Skeletal muscle satellite cell (primary cell): ENCODE results near the gene CFAP92.

Experiments used
- H3K27me3 ChIP-seq: 2 replicates; pipeline ENCODE4 v1.7.0; 2013; ENCODE audit warnings: low read length; ENCODE audit not compliant: control insufficient read depth, insufficient read depth
- H3K36me3 ChIP-seq: 2 replicates; pipeline ENCODE4 v1.7.0; 2013; ENCODE audit warnings: mild to moderate bottlenecking, control low read depth, low read length; ENCODE audit not compliant: insufficient read depth
- H3K4me1 ChIP-seq: 2 replicates; pipeline ENCODE4 v1.7.0; 2013; ENCODE audit warnings: low read length; ENCODE audit not compliant: control insufficient read depth, insufficient read depth
- H3K4me2 ChIP-seq: 2 replicates; pipeline ENCODE4 v1.7.0; 2013; ENCODE audit warnings: mild to moderate bottlenecking, low read length
- H3K4me3 ChIP-seq: 2 replicates; pipeline ENCODE4 v1.7.0; 2013; ENCODE audit warnings: low read length
- H3K9ac ChIP-seq: 2 replicates; pipeline ENCODE4 v1.7.0; 2013; ENCODE audit warnings: mild to moderate bottlenecking, low read depth, low read length, moderate library complexity
- H3K9me3 ChIP-seq: replicated peaks from 2 replicates; pipeline ENCODE4 v1.7.0; 2013; ENCODE audit warnings: mild to moderate bottlenecking, control low read depth, low read length

The CFAP92 gene

DNA sequence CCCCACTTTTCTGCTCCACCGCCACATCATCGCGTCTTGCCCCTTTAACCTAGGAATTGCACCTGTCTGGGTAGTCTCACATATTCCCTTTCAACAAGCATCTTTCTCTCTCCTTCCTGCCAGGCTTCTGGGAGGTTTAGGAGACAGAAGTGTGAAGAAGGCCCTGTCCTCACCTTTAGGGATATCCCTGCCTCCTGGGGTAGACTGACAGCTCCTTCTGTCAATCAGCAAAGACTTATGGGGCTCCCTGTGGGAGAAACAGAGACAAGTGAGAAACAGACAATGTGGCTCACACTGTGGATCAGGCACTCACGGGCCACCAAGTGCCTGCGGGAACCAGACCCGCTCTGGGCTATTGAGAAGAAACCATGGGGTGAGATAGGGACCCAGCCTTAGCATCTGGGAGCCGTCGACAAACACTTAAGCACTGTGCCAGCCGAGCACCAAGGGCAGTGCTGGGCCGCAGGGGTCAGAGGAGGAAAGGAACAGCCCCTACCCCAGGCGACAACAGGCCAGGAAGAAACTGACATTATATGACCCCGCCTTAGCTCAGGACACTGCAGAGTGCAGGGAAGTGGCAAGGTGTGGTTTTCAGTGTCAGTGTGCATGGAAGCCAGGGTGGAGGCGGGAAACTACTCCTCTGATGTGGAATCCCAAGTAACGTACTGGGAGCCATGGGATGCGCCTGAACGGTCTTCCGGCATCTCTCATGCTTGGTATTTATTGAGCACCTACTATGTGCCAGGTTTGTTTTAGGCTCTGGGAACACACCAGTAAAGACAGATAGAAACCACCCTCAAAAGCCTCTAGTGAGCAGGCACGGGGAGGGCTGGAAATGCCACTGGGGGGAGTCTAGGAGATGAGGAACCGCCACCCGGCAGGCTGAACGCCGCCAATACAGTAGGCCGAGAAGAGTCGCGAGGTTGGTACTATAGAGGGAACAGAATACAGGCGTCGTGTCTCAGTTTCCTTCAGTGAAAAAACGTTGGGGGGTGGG, 9.0 kb upstream of the CFAP92 start:
- no peak overlapping the region for H3K4me3 ChIP-seq
- H3K27me3 ChIP-seq: peaks cover 83% of the 10 kb centered on the region

GRCh38 chr3:129001806-129002572, 8.1 kb upstream of the CFAP92 start:
- H3K36me3 ChIP-seq: no peaks in the 10 kb centered on the region
- H3K9ac ChIP-seq: no peak overlapping the region
- peak overlapping the region; percentile 42 for H3K4me3 ChIP-seq
- H3K4me1 ChIP-seq: peaks cover 3% of the 10 kb centered on the region
- peak overlapping the region; percentile 74 for H3K4me2 ChIP-seq
- no peaks in the 10 kb centered on the region for H3K9me3 ChIP-seq
- peaks cover 83% of the 10 kb centered on the region for H3K27me3 ChIP-seq

More for the DNA sequence above, 9.0 kb upstream of the CFAP92 start:
- no peak overlapping the region for H3K4me2 ChIP-seq
- H3K4me1 ChIP-seq: peaks cover 3% of the 10 kb centered on the region
- H3K9ac ChIP-seq: no peak overlapping the region
- H3K9me3 ChIP-seq: no peaks in the 10 kb centered on the region
- no peaks in the 10 kb centered on the region for H3K36me3 ChIP-seq

DNA sequence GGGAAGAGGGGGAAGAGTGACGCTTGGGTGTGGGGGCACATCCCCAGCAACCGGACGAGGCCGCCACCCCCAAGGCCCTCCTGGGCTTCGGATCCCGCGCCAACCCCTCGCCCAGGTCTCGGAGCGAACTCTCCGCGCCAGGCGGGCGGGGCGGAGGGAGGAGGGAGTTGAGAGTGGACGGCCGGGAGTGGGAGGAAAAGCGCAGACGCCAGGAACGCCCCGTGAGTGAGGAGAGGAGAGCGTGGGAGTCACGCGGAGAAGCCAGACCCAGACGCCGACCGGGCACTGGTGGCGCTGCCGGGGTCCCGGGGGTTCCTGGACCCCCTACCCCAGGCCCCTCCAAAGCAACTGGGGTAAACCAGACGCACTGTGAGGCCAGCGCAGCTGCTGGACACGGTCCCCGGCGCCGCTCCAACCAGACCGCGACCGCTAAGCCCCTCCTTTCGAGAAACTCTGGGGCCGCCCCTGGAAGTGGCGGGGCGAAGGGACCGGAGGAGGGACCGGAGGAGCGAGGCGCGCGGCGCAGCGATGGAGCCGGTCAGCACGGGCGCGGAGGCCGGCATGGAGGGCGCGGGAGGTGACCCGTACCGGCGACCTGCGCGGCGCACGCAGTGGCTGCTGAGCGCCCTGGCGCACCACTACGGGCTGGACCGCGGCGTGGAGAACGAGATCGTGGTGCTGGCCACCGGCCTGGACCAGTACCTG, 7.4 kb upstream of the CFAP92 start, which contains the start of gene EFCC1:
EFCC1 (plus strand) TSS at position 204 of the 705 bp plus-strand sequence; CDS start at position 529, 325 bp downstream.
- H3K4me1 ChIP-seq: peaks cover 3% of the 10 kb centered on the region
- peaks cover 83% of the 10 kb centered on the region for H3K27me3 ChIP-seq
- H3K4me3 ChIP-seq: peak within 1 kb of the TSS; percentile 42
- H3K36me3 ChIP-seq: no peaks in the 10 kb centered on the region
- H3K4me2 ChIP-seq: peak within 1 kb of the TSS; percentile 74
- no peak within 1 kb of the TSS for H3K9ac ChIP-seq
- H3K9me3 ChIP-seq: no peaks in the 10 kb centered on the region

DNA sequence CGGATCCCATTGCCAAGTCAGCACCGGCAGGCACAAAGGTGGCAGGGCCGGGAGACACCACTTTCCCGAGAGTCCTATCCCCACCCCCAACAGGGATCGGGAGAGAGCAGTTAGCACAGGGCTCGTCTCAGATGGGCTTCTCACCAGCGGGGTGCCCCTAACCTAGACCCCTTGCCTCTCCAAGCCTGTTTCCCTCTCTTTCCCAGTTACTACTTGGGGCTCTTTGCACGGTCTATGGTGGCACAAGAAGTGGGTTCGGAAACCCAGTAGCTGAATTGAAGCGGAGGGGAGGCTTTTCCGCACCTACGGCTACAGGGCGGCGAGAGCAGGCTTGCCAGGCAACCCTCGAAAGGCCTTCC, 6.8 kb upstream of the CFAP92 start:
- peaks cover 3% of the 10 kb centered on the region for H3K4me1 ChIP-seq
- peak overlapping the region; percentile 74 for H3K4me2 ChIP-seq
- H3K36me3 ChIP-seq: no peaks in the 10 kb centered on the region
- peak overlapping the region; percentile 42 for H3K4me3 ChIP-seq
- no peak overlapping the region for H3K9ac ChIP-seq
- no peaks in the 10 kb centered on the region for H3K9me3 ChIP-seq
- peaks cover 87% of the 10 kb centered on the region for H3K27me3 ChIP-seq

DNA sequence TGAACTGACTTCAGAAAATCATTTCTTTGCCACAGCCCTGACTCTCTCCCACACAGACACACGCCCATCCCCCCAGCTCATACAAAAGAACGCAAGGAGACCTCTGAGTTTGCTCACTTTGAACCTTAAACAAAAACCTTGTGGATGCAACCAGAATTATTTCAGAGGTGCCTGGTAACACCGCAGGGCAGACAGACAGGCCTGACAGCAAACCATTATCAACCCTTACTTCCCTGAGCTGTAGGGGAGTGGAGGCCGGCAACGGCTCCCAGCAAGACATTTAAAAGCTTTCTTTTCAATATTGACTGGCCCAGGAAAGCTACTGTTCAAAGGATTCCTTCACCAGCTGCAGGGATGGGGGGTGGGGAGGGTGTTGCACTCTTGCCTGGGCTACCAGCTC, 5.2 kb upstream of the CFAP92 start:
- Histone ChIP-seq H3K9ac (no peak overlapping the region), H3K36me3 (no peaks in the 10 kb centered on the region), H3K27me3 (peaks cover 93% of the 10 kb centered on the region), H3K4me2 (no peak overlapping the region), H3K4me3 (no peak overlapping the region), H3K9me3 (no peaks in the 10 kb centered on the region), H3K4me1 (peaks cover 6% of the 10 kb centered on the region)

GRCh38 chr3:128998561-128998960, 4.7 kb upstream of the CFAP92 start:
- H3K36me3 ChIP-seq: no peaks in the 10 kb centered on the region
- H3K27me3 ChIP-seq: peaks cover 97% of the 10 kb centered on the region
- no peak overlapping the region for H3K4me3 ChIP-seq
- no peaks in the 10 kb centered on the region for H3K9me3 ChIP-seq
- peaks cover 9% of the 10 kb centered on the region for H3K4me1 ChIP-seq
- H3K9ac ChIP-seq: no peak overlapping the region
- no peak overlapping the region for H3K4me2 ChIP-seq

DNA sequence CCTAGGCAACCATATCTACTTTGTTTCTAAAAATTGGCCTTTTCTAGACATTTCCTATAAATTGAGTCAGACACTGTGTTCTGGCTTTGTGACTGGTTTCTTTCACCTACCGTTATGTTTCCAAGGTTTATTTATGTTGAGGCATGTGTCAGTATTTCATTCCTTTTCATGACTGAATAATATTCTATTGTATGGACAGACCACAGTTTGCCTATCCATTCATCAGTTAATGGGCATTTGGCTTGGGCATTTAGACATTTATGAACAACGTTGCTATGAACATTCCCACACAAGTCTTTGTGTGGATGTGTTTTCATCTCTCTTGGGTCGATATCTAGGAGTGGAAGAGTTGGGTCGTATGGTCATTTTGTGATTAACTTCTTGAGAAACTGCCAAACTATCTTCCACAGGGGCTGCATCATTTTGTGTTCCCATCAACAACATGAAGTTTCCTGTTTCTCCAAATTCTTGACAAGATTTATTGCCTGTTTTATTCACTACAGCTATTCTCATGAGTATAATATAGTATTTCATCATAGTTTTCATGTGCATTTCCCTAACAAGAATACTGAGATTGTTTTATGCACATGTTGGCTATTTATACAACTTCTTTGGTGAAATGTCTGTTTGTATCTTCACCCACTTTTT, 3.7 kb upstream of the CFAP92 start:
- Histone ChIP-seq H3K36me3 (no peaks in the 10 kb centered on the region), H3K4me1 (peaks cover 10% of the 10 kb centered on the region), H3K9ac (no peak overlapping the region), H3K9me3 (no peaks in the 10 kb centered on the region), H3K4me3 (no peak overlapping the region), H3K27me3 (peaks cover 96% of the 10 kb centered on the region), H3K4me2 (no peak overlapping the region)

DNA sequence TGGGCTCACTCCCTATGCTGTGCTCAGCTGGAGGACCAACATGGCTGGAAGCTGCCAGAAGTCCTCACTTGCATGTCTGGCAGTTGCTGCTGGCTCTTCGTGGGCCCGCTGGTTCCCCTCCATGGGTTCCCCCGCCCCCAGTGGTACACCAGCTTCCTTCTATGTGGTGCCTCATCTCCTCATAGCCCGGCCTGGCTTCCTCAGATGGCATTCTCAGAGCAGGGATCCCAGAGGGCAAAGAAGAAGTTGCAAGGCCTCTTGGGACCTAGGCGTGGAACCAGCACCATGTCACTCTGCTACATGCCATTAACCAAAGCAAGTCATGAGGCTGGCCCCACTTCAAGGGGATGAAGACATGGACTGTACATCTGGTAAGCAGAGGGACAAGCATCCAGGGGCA, 2.9 kb upstream of the CFAP92 start:
- H3K9me3 ChIP-seq: no peaks in the 10 kb centered on the region
- no peak overlapping the region for H3K4me2 ChIP-seq
- H3K4me3 ChIP-seq: no peak overlapping the region
- peaks cover 91% of the 10 kb centered on the region for H3K27me3 ChIP-seq
- peaks cover 10% of the 10 kb centered on the region for H3K4me1 ChIP-seq
- H3K9ac ChIP-seq: no peak overlapping the region
- no peaks in the 10 kb centered on the region for H3K36me3 ChIP-seq

- Histone ChIP-seq H3K27me3 (peaks cover 90% of the 10 kb centered on the region), H3K4me3 (no peak overlapping the region), H3K4me1 (peaks cover 10% of the 10 kb centered on the region), H3K9me3 (no peaks in the 10 kb centered on the region), H3K36me3 (no peaks in the 10 kb centered on the region), H3K4me2 (no peak overlapping the region), H3K9ac (no peak overlapping the region)
These were observed 2.3 kb upstream of the CFAP92 start for GRCh38 chr3:128996200-128996599.

GRCh38 chr3:128995737-128996136, 1.9 kb upstream of the CFAP92 start:
- H3K36me3 ChIP-seq: no peaks in the 10 kb centered on the region
- peaks cover 7% of the 10 kb centered on the region for H3K4me1 ChIP-seq
- no peak overlapping the region for H3K4me2 ChIP-seq
- H3K9ac ChIP-seq: no peak overlapping the region
- no peak overlapping the region for H3K4me3 ChIP-seq
- peaks cover 88% of the 10 kb centered on the region for H3K27me3 ChIP-seq
- no peaks in the 10 kb centered on the region for H3K9me3 ChIP-seq
